Panc1 (cell line): ENCODE results near the gene NSD1.

Experiments used
- CTCF ChIP-seq: fragments of 450-650 bp; IDR thresholded peaks from 2 replicates; pipeline ENCODE4 v1.5.1; 2017; ENCODE audit warnings: mild to moderate bottlenecking
- POLR2AphosphoS5 ChIP-seq: IDR thresholded peaks from 2 replicates; pipeline ENCODE4 v1.6.1; 2012; ENCODE audit warnings: mild to moderate bottlenecking, low read depth, low read length, moderate library complexity

- TF ChIP-seq POLR2AphosphoS5 = no peak
- no peak for TF ChIP-seq CTCF
These were observed 29.9 kb upstream of the NSD1 start for GRCh38 chr5:177103523-177104253.
